Progenitor cell of endocrine pancreas (in vitro differentiated cells): ENCODE measurements around the gene SLCO2A1. TPM values are rescaled to one million over a fixed set of nuclear protein-coding genes. Genes with fewer than 3 reads are reported as not detected.

Experiments used
- DNase-seq: peaks from one replicate; pipeline ENCODE4 v3.0.0; 2021; ENCODE audit warnings: low spot score; ENCODE audit not compliant: unreplicated experiment
- H3K27ac Mint-ChIP-seq: 2 replicates; pipeline ENCODE4 v1.8.0; 2021; ENCODE audit warnings: mild to moderate bottlenecking, moderate library complexity, mixed read lengths
- H3K27me3 Mint-ChIP-seq: 2 replicates; pipeline ENCODE4 v1.8.0; 2021; ENCODE audit warnings: mixed read lengths
- H3K36me3 Mint-ChIP-seq: 2 replicates; pipeline ENCODE4 v1.8.0; 2022; ENCODE audit warnings: mixed read lengths; ENCODE audit not compliant: insufficient read depth
- H3K4me1 Mint-ChIP-seq: 2 replicates; pipeline ENCODE4 v1.8.0; 2021; ENCODE audit warnings: low read depth, mixed read lengths
- H3K4me3 Mint-ChIP-seq: 2 replicates; pipeline ENCODE4 v1.8.0; 2021; ENCODE audit warnings: low read depth, mild to moderate bottlenecking, moderate library complexity, mixed read lengths
- H3K9me3 Mint-ChIP-seq: 2 replicates; pipeline ENCODE4 v1.8.0; 2021; ENCODE audit warnings: low read depth, mixed read lengths
- CTCF ChIP-seq: fragments of 200-600 bp; sonication (generic); IDR thresholded peaks from one replicate; pipeline ENCODE4 v1.5.0; 2021; ENCODE audit warnings: antibody characterized with exemption, mild to moderate bottlenecking; ENCODE audit not compliant: unreplicated experiment
- total RNA-seq: library from RNA; stranded (reverse); gene quantifications from 2 replicates; pipeline ENCODE4 v1.2.1, GENCODE V29; 2021

Gene SLCO2A1
- total RNA-seq, 1 donor from 2014 or later = 27.9 TPM

GRCh38 chr3:134017490-134017889, 12.2 kb downstream of the SLCO2A1 start:
- peaks cover 8% of the 10 kb centered on the region for H3K36me3 Mint-ChIP-seq
- H3K4me1 Mint-ChIP-seq = peaks cover 8% of the 10 kb centered on the region
- no peak for DNase-seq
- no peak for TF ChIP-seq CTCF
- no peaks in the 10 kb centered on the region for H3K9me3 Mint-ChIP-seq
- H3K27ac Mint-ChIP-seq = no peak overlapping the region
- H3K4me3 Mint-ChIP-seq = no peak overlapping the region
- no peaks in the 10 kb centered on the region for H3K27me3 Mint-ChIP-seq

GRCh38 chr3:134014270-134014669, 15.5 kb downstream of the SLCO2A1 start:
- H3K4me3 Mint-ChIP-seq = no peak overlapping the region
- H3K27ac Mint-ChIP-seq = no peak overlapping the region
- DNase-seq = no peak
- H3K27me3 Mint-ChIP-seq = no peaks in the 10 kb centered on the region
- H3K36me3 Mint-ChIP-seq = peaks cover 4% of the 10 kb centered on the region
- H3K4me1 Mint-ChIP-seq = peaks cover 1% of the 10 kb centered on the region
- no peak for TF ChIP-seq CTCF
- no peaks in the 10 kb centered on the region for H3K9me3 Mint-ChIP-seq

- H3K4me1 Mint-ChIP-seq = peaks cover 1% of the 10 kb centered on the region
- H3K36me3 Mint-ChIP-seq = peaks cover 4% of the 10 kb centered on the region
- DNase-seq = no peak
- H3K9me3 Mint-ChIP-seq = no peaks in the 10 kb centered on the region
- no peaks in the 10 kb centered on the region for H3K27me3 Mint-ChIP-seq
- TF ChIP-seq CTCF = no peak
- H3K4me3 Mint-ChIP-seq = no peak overlapping the region
- H3K27ac Mint-ChIP-seq = no peak overlapping the region
Observed at GRCh38 chr3:134013280-134013679, 16.4 kb downstream of the SLCO2A1 start.

- DNase-seq = no peak
- Mint-ChIP-seq H3K27ac (no peak overlapping the region), H3K4me1 (peaks cover 1% of the 10 kb centered on the region), H3K9me3 (peaks cover 10% of the 10 kb centered on the region), H3K4me3 (no peak overlapping the region), H3K36me3 (peaks cover 7% of the 10 kb centered on the region), H3K27me3 (no peaks in the 10 kb centered on the region)
- TF ChIP-seq CTCF = no peak
Observed at GRCh38 chr3:134009345-134010000, 20.3 kb downstream of the SLCO2A1 start.

GRCh38 chr3:134008630-134009156, 21.0 kb downstream of the SLCO2A1 start:
- no peak for TF ChIP-seq CTCF
- Mint-ChIP-seq H3K27me3 (no peaks in the 10 kb centered on the region), H3K4me1 (peaks cover 1% of the 10 kb centered on the region), H3K27ac (no peak overlapping the region), H3K36me3 (peaks cover 7% of the 10 kb centered on the region), H3K4me3 (no peak overlapping the region), H3K9me3 (peaks cover 11% of the 10 kb centered on the region)
- no peak for DNase-seq
